Stimulated activated CD4-positive, alpha-beta T cell treated with anti-CD3 and anti-CD28 coated beads, Interleukin-1b, Interleukin-23, amount 100 ng/mL, for 24 hours (primary cell): ENCODE results near the gene TSG101.

Source experiments
- DNase-seq, 4 experiments: peaks; one replicate each; pipeline ENCODE4 v3.0.0-alpha.2; 2020; ENCODE audit warnings: low read depth in 4 of 4, low spot score in 1 of 4

Gene TSG101

DNA sequence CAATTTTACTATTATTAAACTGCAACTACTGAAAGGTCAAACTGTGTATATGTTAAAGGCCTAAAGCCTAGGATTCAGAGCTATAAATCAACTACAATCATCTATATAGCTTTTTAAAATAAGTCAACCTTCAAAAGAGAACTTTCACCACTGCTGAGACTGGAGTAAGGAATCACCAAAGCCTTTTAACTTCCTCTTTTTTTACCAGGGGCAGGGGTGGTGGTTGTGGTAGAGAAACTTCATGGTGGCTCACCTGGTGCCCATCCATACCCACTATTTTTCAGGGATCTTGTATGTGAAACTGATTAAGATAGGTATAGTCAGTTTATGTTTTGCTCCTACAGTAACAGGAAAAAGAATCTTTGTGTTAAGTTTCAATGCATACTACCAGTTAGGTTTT lies 31.5 kb downstream of the TSG101 start:
- no peak for DNase-seq

DNA sequence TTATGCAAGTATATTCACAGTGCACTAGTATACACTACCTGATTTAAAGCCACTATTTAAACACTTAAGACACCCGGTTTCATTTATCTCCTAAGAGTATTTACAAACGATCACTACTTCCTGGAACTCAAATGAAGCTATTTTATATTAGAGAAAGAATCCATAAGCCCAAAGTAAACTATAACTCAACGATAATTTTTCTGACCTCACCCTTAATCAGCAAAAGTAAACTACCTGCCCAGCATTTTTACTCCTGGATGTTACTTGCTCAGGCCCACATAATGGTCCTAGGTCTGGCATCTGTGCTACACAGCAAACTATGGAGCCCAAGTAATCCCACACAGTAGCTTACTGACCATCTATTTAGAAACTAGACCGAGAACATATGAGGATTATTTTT lies 33.4 kb downstream of the TSG101 start:
- no peak for DNase-seq

DNA sequence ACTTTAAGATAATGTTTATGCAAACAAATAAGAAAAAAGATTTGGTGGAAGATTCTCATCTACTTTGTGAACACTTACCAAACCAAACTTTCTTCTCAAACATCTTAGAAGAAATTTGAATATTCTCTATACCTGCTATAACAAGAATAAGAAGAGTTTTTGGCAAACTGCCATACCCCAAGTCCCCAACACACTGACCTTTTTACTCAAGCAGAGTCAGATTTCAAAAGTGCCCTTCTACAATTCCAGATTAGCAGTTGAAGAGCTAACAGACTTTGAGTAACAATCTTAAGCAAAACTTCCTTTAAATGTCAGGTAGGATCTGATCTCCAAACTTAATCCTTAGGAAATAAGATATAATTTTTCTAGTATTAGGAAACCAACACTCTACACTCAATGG lies 33.9 kb downstream of the TSG101 start:
- DNase-seq, result no peak

DNA sequence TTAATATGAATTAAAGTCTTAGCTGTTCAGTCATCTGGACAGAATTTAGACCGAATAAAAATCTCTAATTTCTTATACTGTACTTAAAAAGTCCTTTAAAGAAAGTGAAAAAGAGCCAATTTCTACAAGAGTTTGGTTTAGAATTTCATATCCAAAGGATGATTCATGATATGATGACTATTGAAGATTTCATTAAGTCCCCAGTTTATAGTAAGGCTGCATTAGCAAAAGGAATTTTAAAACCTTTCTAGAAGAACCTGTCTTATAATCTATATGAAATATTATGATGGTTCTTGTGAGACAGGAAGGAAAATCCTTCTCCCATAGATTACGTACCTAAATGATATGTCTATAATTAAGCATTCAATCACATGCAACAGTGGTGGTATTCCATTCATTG lies 34.8 kb downstream of the TSG101 start:
- no peak for DNase-seq

DNA sequence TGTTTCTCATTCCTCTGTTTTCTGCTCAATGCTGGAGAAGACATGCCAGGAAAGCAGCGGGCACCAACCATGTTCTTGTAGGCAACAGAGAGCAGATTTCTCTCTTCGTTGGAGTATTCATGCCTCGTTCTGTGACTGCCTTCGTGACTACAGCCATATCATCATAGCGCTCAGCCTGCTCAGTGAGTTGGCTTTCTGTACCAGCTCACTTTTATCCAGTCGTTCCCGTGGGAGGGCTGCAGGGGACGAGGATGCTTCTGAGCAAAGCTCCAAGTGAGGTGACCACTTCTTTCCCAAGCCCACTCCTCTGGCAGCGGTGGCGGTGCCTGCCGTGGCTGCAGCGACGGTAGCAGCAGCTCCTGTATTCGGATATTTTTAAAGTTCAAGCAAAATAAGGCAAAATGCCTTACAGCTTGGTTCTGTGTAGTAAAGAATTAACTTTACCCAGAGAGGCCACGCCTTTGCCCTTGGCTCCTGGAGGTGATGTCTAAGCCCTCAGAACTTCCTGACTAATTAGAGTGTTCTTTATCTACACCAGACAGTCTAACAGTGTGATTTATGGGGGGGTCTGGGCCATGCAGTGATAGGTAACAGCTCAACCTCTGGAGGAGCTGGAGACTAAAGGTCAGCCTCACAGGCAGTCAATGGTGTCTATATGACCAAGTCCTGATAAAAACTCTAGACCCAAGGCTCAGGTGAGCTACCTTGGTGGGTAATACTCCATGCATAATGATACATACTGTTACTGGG lies 35.8 kb downstream of the TSG101 start:
- no peak for DNase-seq

DNA sequence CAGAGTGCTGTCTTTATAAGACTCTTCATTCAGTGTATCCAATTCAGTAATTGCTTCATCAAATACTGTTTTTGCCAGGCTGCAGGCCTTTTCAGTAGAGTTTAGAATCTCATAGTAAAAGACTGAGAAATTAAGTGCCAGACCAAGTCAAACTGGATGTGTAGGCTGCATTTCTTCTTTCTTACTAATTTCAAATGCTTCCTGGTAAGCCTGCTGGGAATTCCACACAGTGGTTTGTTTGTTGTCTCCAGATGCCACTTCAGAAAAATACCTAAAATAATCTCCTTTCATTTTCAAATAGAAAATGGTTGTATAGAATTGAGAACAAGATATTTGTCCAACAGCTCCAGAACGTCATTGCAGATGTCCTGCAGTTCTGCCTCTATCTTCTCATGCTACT lies 36.4 kb downstream of the TSG101 start:
- DNase-seq, result no peak

DNA sequence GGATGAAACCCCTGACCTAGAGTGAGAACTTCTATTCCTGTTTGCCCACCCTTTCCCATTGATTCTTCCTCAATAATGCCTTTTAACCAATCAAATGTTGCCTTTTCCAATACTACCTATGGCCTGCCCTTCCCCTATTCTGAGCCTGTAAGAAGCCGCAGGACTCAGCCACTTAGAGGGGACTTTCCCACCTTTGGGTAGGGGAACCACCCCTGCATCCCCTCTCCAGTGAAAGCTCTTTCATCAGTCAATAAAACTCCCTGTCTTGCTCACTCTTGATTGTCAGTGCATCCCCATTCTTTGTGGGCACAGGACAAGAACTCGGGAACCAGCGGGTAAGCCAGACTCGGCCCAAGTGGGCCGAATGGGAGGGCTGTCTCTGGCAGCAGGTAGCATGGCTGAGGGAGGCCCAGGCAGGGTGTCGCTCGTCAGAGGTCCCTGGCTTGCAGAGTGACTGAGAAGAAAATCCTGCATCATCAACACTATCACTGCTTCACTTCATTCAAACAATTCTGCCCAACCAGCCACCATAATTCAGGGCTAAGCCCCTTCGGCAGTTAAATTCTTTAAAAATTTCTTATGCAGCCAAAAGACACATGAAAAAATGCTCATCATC lies 40.7 kb downstream of the TSG101 start:
- DNase-seq, result no peak

DNA sequence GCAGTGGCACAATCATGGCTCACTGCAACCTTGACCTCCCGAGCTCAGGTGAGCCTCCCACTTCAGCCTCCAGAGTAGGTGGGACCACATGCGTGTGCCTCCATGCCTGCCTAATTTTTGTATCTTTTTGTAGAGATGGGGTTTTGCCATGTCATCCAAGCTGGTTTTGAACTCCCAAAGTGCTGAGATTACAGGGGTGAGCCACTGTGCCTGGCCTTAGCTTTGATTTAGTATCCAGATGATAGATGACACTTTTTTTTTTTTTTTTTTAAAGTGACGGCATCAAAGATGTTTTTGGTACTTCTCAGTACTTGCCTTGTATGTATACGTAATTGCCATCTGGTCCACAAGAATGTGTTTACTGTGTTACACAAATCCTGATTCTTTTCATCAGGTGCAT lies 47.7 kb downstream of the TSG101 start:
- no peak for DNase-seq

DNA sequence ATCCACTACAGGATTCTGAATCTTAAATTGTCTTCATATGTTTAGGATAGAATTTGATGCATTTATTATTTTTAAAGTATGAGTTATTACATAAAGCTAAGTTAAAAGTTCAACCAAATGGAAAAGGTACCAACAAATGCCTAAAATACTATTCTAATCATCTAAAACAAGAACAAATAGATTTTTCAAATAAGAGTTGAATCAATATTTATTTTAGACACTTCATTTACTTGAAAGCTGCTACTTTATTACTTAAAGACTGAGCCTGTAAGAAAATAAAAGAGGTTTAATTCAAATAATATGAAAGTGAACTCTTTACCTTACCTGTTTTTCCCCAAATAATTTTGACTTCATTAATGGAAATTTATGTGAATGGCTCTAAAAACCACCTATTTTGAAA lies 54.2 kb downstream of the TSG101 start:
- DNase-seq, result no peak

DNA sequence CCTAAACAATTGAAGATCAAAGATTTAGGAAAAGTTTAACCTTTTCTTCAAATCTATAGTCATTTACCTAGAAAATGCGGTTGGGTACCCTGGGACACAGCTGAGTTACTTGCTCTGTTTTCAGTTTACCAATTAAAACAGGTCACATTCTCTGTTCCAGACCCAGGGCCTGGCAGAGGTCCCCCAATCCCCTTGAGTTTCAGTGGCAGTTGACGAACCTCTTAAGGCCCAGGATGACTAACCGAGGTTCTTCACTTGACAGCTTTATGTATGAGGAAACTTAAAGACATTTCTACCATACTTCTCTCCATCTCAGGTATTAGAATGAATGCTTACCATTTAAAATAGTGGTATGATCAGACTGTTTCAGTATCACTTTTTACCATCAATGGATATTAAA lies 54.7 kb downstream of the TSG101 start:
- peak in 1 of 4 experiments; percentile 2 for DNase-seq

DNA sequence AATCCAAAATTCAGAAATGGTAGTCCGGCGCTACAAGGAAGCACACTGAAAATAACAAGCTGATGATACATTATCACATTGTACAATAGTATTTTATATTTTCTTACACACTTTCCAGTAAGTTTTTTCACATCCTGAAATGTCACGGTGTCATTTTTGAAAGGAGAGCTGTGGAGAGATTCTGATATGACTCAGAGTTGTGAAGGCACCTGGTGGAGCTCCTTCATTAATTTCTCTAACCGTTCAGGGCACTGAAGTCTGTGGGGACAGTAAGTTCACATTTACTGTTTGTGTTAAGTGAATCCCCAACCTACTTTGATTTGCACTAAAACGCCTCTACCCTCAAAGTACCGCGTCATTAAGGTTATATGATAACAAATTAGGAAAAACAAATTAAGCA lies 57.8 kb downstream of the TSG101 start:
- DNase-seq, result no peak

DNA sequence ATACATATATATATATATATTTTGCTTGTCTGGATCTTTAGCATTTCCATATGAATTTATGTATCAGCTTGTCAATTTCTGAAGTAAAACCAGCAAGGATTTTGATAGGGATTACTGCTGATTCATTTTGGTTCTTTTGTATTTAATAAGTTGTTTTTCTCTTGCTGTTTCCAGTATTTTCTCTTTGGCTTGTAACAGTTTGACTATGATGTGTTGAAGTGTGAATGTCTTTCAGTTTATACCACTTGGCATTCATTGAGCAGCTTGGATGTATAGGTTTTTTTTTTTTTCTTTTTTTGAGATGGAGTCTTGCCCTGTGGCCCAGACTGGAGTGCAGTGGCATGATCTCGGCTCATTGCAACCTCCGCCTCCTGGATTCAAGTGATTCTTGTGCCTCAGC lies 58.7 kb downstream of the TSG101 start:
- no peak for DNase-seq

DNA sequence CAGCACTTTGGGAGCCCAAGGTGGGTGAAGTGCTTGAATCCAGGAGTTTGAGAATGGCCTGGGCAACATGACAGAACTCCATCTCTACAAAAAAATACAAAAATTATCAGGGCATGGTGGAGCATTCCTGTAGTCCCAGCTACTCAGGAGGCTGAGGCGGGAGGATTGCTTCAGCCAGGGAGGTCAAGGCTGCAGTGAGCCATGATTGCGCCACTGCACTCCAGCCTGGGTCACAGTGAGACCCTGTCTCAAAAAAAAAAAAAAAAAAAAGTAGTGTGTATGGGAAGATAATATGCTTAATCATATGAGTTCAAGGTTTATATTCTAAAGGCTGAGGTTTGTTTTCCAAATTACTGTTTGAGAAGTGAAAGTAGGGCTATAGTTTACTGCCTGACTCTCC lies 60.3 kb downstream of the TSG101 start:
- no peak for DNase-seq

DNA sequence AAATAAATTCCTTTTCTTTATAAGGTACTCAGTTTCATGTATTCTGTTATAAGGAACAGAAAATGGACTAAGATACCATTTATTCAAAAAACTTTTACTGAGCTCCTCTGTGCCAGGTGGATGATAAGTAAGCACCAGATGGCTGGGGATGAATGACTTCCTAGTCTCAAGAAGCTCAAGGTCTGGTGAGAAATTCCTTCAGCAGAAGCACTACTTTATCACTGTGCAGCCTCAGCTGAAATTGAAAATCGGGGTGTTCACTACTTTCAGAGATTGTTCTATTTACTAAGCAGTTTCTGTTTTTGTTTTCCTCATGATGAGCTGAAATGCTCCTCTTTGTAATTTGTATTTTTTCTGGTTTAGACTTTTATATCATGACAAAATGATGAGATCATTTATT lies 63.3 kb downstream of the TSG101 start:
- no peak for DNase-seq

DNA sequence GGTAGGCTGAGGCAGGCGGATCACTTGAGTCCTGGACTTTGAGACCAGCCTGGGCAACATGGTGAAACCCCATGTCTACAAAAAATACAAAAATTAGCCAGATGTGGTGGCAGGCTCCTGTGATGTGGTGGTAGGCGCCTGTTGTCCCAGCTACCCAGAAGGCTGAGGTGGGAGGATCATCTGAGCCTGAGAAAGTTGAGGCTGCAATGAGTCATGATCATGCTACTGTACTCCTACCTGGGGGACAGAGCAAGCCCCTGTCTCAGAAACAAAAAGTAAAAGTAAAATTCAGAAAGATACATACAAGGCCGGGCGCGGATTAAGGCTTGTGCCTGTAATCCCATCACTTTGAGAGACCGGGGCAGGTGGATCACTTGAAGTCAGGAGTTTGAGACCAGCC lies 64.8 kb downstream of the TSG101 start:
- DNase-seq, result no peak

DNA sequence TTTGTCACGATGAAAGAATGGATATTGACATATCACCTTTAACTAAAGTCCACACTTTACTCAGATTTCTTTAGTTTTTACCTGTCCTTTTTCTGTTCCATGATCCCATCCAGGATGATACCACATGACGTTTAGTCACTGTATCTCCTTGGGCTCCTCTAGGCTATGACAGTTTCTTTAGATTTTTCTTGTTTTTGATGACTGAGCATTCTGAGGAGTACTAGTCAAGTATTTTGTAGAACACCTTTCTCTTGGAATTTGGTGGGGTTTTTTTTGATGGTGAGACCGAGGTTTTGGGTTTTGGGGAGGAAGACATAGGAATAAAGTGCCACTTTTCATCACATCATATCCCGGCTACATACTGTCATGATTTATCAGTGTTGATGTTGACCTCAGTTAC lies 67.1 kb downstream of the TSG101 start:
- no peak for DNase-seq

DNA sequence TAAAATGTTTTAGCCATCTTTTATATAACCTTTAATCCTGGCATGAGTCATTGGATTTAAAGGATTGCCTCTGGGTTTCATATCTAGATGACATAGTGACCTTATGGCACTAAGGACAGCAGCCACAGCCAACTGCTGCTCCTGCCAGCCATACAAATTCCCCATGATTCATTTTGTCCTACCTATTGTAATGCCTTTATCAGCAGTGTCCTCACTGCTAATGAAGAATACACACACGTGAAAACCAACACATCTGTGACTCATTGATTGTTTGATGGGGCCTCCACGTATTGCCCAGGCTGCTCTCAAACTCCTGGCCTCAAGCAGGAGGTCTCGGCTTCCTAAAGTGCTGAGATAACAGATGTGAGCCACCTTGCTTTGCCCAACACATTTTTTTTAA lies 69.3 kb downstream of the TSG101 start:
- DNase-seq, result no peak

DNA sequence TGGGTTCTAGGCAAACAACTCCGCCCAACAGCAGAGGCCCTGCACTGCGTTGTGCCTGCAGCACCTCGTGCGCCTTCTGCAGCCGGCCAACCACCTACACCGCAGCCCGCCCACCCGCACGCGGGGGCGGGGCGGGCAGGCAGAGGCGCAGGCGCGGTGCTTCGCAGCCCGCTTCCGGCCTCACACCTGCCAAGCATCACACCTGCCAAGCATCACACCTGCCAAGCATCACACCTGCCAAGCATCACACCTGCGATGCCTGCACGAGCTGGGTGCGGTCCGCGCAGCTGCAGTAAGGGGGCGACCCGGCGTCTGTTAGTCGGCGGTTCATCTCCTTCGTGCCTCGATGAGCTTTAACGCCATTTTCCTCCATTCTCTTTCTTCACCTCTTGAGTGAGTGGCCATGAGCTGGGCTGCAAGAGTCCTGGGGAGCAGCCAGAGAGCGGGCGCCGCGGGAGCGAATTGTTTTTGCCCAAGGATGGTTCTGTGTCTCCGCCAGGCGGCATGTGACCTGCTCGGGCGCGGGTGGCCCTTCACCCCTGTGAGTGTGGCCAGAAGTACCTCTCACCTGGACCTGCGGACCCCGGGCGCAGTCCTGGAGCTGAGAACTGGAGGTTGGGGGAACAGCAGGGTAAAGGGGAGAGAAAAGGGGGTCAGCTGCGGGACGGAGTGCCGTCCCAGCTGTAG lies 70.9 kb downstream of the TSG101 start, which contains the start of gene LDHAL6A:
Gene LDHAL6A (plus strand): TSS at position 171 of the 687 bp plus-strand sequence. CDS start 825 bp downstream, outside the sequence.
- no peak for DNase-seq

DNA sequence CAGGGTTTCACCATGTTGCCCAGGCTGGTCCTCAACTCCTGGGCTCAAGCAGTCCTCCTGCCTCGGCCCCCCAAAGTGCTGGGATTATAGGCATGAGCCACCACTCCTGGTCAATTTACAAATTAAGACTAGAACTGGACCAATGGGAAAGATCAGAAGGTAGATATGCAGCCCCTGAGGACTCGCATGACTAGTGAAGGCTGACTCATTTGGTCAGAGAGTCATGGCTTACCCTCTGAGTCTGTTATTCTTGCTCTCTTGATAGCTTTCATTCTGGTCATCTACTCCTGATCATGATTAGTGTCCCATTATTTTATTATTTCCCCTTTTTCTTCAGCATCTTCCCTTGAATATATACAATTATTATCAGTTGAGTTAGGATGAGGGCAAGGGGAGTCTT lies 73.8 kb downstream of the TSG101 start:
- DNase-seq, result no peak

DNA sequence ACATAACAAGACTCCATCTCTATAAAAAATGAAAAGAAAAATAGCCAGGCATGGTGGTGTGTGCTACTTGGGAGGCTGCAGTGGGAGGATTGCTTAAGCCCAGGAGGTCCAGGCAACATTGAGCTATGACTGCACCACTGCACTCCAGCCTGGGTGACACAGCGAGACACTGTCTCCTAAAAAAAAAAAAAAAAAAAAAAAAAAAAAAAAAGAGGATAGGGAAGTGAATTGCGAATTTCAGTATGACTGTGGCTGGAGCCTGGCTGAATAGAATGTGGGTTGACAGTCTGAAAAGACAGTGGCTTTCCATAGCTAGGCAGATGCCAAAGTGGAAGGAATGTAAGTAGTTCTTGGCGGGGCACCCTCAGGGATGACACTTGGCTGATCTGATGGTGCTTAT lies 77.5 kb downstream of the TSG101 start:
- DNase-seq, result no peak

DNA sequence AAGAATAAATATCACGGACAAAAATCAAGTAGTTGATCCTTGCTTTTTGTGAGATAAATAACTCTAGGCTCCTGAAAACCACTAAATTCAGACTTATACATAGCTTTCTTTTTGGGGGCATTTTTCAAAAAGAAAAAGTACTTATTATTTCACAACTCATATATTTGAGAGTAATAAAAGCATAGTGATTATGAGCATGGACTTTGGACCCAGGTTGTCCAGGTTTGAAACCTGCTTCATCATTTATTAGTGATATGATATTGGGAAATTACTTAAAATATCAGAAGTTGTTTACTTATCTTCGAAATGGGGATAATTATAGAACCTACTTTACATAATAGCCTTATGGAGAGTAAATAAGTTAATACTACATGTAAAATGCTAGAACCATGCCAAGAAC lies 88.1 kb downstream of the TSG101 start:
- no peak for DNase-seq
